Activated B cell treated with CpG ODN at 0.5 μM for 24 hours (primary cell): Measurements from ENCODE around the gene OMA1. TPM values are rescaled to one million over a fixed set of nuclear protein-coding genes. Genes with fewer than 3 reads are reported as not detected.

Experiments
- ATAC-seq: fragments of 200-7000 bp; cut with Tn5 transposase; one replicate; pipeline ENCODE4 v1.10.0; 2021; ENCODE audit warnings: low read depth, mild to moderate bottlenecking, moderate library complexity
- CTCF ChIA-PET: fragments of 350-600 bp; sonication (Branson Sonifier 250); formaldehyde crosslinking; loops from one replicate; lab custom pipeline; 2021; ENCODE audit warnings: antibody characterized with exemption; lab: Charles Lee
- POLR2A ChIA-PET: fragments of 350-600 bp; sonication (Branson Sonifier 250); formaldehyde crosslinking; loops from one replicate; lab custom pipeline; 2021; ENCODE audit warnings: antibody characterized with exemption; lab: Charles Lee
- DNase-seq: peaks from one replicate; pipeline ENCODE4 v3.0.0; 2022
- H3K27ac Mint-ChIP-seq: one replicate; pipeline ENCODE4 v1.8.0; 2020; ENCODE audit warnings: mixed read lengths
- H3K27me3 Mint-ChIP-seq: one replicate; pipeline ENCODE4 v1.8.0; 2021; ENCODE audit warnings: mixed read lengths
- H3K36me3 Mint-ChIP-seq: one replicate; pipeline ENCODE4 v1.8.0; 2021; ENCODE audit warnings: low read depth, mixed read lengths
- H3K4me1 Mint-ChIP-seq: one replicate; pipeline ENCODE4 v1.8.0; 2021; ENCODE audit warnings: mixed read lengths
- H3K4me3 Mint-ChIP-seq: one replicate; pipeline ENCODE4 v1.8.0; 2020; ENCODE audit warnings: mild to moderate bottlenecking, mixed read lengths
- H3K9me3 Mint-ChIP-seq: one replicate; pipeline ENCODE4 v1.8.0; 2020; ENCODE audit warnings: mixed read lengths
- CTCF ChIP-seq: fragments of 200-600 bp; IDR thresholded peaks from one replicate; pipeline ENCODE4 v1.8.0; 2022; ENCODE audit warnings: antibody characterized with exemption, mild to moderate bottlenecking
- intact Hi-C: fragments of 100-400 bp; cut with micrococcal nuclease; formaldehyde crosslinking; loops from one replicate; pipeline ENCODE4 v1.15.1; 2024
- total RNA-seq: library from RNA; stranded (reverse); gene quantifications from 2 replicates; pipeline ENCODE4 v1.2.3, GENCODE V29; 2022

OMA1 gene
- total RNA-seq, 1 donor from 2014 or later: 48.7 TPM

- no peak for ATAC-seq
- DNase-seq: no peak
- ChIA-PET POLR2A (no interaction called here), CTCF (no interaction called here)
- no peaks in the 10 kb centered on the region for H3K27me3 Mint-ChIP-seq
- H3K27ac Mint-ChIP-seq: no peak overlapping the region
- no peaks in the 10 kb centered on the region for H3K4me1 Mint-ChIP-seq
- intact Hi-C loops: no loop called here
- no peak overlapping the region for H3K4me3 Mint-ChIP-seq
- no peak for TF ChIP-seq CTCF
- peaks cover 32% of the 10 kb centered on the region for H3K36me3 Mint-ChIP-seq
- no peaks in the 10 kb centered on the region for H3K9me3 Mint-ChIP-seq
Observed at GRCh38 chr1:58476179-58476578, 70.3 kb downstream of the OMA1 start.

- POLR2A ChIA-PET: no interaction called here
- intact Hi-C loops: no loop called here
- TF ChIP-seq CTCF: no peak
- Mint-ChIP-seq H3K4me3 (no peak overlapping the region), H3K27ac (no peak overlapping the region), H3K4me1 (no peaks in the 10 kb centered on the region), H3K9me3 (no peaks in the 10 kb centered on the region), H3K27me3 (no peaks in the 10 kb centered on the region), H3K36me3 (peaks cover 22% of the 10 kb centered on the region)
- DNase-seq: no peak
- no peak for ATAC-seq
- CTCF ChIA-PET: no interaction called here
Observed at GRCh38 chr1:58469476-58469875, 77.0 kb downstream of the OMA1 start.

- intact Hi-C loops: no loop called here
- POLR2A ChIA-PET: no interaction called here
- DNase-seq: no peak
- Mint-ChIP-seq H3K4me1 (no peaks in the 10 kb centered on the region), H3K27me3 (no peaks in the 10 kb centered on the region), H3K27ac (no peak overlapping the region), H3K9me3 (no peaks in the 10 kb centered on the region), H3K36me3 (peaks cover 21% of the 10 kb centered on the region), H3K4me3 (no peak overlapping the region)
- CTCF ChIA-PET: no interaction called here
- no peak for ATAC-seq
- no peak for TF ChIP-seq CTCF
Observed at GRCh38 chr1:58469016-58469415, 77.5 kb downstream of the OMA1 start.

GRCh38 chr1:58468612-58469011 is 77.9 kb downstream of the OMA1 start:
- ChIA-PET CTCF (no interaction called here), POLR2A (no interaction called here)
- H3K4me1 Mint-ChIP-seq: no peaks in the 10 kb centered on the region

GRCh38 chr1:58466630-58467241 is 79.8 kb downstream of the OMA1 start:
- POLR2A ChIA-PET: no interaction called here
- no peak for TF ChIP-seq CTCF
- CTCF ChIA-PET: no interaction called here
- Mint-ChIP-seq H3K4me3 (no peak overlapping the region), H3K27me3 (no peaks in the 10 kb centered on the region), H3K27ac (no peak overlapping the region), H3K4me1 (no peaks in the 10 kb centered on the region), H3K9me3 (no peaks in the 10 kb centered on the region), H3K36me3 (peaks cover 18% of the 10 kb centered on the region)
- intact Hi-C loops: no loop called here
- ATAC-seq (no peak), DNase-seq (no peak)

More at GRCh38 chr1:58468612-58469011, 77.9 kb downstream of the OMA1 start:
- no peak for DNase-seq
- Mint-ChIP-seq H3K27ac (no peak overlapping the region), H3K9me3 (no peaks in the 10 kb centered on the region), H3K36me3 (peaks cover 17% of the 10 kb centered on the region), H3K4me3 (no peak overlapping the region), H3K27me3 (no peaks in the 10 kb centered on the region)
- no peak for TF ChIP-seq CTCF
- ATAC-seq: no peak
- intact Hi-C loops: no loop called here
